Medulla oblongata (tissue), 1 donor: ENCODE results near the gene PRB3.
A peak's percentile ranks its signal among the peaks of the same experiment; 100 is the strongest.

Experiments used
- DNase-seq: peaks from one replicate; pipeline ENCODE4 v3.0.0-alpha.2; 2015; ENCODE audit errors: extremely low spot score

The PRB3 gene

DNA sequence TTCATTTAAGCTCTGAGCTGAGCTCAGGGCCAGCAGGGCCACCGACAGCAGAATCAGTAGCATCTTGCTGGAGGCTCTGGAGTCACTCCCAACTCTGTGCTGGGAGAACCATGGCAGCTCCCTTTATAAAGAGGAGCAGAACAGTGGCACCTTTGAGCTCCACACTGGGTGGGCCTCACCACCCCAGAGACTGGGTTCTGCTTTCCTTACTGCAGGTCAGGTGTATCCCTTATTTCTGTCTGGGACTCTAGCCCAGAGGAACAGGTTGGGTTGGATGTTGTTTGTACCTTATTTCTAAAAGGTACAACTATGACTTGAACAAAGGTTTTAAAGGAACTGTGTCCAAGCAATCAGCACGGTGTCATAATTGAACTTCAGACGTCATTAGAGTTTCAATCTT, at the start of gene PRB3:
Gene PRB3 (minus strand): TSS at position 101 of the 400 bp plus-strand sequence. CDS start 38 bp downstream, at position 63.
- no peak for DNase-seq

DNA sequence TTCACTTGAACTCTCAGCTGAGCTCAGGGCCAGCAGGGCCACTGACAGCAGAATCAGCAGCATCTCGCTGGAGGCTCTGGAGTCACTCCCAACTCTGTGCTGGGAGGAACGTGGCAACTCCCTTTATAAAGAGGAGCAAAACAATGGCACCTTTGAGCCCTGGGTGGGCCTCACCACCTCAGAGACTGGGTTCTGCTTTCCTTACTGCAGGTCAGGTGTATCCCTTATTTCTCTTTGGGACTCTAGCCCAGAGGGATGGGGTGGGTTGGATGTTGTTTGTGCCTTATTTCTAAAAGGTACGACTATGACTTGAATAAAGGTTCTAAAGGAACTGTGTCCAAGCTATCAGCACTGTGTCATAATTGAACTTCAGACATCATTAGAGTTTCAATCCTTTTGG, 40.8 kb upstream of the PRB3 start, which contains the start of gene PRB4:
Gene PRB4 (minus strand): TSS at position 101 of the 400 bp plus-strand sequence. CDS start 38 bp downstream, at position 63.
- no peak for DNase-seq

DNA sequence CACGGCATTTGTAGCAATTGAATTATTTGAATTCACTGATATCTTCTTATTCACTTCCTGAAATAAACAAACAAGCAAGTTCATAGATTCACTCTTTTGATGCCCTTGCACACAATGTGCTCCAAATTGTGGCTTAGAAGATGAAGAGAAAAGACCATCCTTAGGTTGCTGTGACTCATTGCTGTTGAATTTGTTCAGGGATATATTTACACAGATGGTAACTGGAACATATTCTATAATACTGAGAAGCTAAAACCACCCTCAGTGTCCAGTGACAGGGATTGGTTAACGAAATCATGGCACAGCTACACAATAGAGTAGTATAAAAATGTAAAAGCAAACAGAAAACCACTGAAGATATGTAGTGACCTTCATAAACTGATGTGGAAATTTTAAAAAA, 37.6 kb upstream of the PRB3 start:
- DNase-seq, result no peak

DNA sequence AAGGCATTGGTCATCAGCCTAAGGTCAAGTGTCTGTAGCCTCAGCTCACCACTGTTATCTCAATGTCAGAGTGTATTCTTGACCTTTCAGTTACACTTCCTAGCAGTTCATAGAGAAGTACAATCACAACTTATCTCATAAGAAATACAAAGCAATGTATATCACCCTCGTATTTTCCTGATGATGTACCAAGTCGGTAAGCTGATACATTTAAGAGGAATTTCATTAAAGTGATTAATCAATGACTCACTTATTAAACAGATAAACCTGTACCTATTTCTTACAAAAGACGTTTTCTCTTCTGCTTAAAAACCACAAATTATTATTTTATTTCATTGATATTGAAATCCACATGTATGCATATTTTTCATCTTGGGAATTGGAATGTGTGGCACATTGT, 3.9 kb upstream of the PRB3 start:
- no peak for DNase-seq

DNA sequence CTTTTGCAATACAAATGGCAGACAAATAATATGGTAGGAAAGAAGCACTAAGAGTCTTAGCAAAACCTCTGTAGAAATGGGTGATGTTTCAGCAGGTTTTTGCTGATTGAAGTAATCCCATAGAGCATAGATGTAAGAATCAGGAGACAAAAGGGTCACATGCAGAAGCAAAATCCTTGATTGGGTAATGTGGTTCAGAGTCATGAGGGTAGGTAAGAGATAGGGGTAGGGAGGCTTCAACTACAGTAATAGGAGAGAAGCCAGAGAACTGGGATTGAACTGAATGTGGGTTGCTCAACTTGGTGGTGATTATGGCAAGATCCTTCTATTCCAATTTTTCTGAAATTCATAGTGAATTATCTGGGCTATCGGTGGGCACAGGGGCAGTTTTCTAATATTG, 5.0 kb downstream of the PRB3 start:
- no peak for DNase-seq

DNA sequence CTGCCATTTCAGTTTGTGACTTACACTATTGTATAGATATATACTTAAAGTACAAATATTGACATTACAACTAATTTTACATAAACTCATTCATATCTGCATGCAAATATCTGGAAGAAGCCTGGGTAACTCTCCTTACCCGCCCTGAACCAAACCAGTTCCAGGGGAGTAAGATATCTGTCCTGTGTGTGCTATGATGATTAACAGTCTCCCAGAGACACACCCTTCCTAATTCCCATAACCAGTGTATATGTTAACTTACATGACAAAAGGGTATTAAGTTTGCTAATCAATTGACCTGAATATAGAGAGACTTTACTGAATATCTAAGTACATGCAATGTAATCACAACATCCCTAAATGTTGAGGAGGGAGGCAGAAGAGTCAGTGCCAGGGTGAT, 23.0 kb downstream of the PRB3 start:
- DNase-seq, result no peak

DNA sequence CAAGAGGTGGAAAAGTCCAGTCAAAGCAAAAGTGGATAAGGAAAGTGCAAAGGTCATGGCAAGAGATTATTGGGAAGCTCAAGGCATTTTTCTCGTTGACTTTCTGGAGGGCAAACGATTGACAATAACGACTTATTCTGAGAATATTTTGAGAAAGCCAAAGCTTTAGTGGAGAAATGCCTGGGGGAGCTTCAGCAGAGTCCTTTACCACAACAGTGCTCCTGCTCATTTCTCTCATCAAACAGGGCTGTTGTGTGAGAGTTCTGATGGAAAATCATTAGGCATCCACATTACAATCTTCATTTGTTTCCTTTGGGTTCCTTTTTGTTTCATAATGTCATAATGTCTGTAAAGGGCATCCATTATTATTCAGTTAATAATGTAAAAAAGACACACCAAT, 26.9 kb downstream of the PRB3 start:
- DNase-seq, result no peak

DNA sequence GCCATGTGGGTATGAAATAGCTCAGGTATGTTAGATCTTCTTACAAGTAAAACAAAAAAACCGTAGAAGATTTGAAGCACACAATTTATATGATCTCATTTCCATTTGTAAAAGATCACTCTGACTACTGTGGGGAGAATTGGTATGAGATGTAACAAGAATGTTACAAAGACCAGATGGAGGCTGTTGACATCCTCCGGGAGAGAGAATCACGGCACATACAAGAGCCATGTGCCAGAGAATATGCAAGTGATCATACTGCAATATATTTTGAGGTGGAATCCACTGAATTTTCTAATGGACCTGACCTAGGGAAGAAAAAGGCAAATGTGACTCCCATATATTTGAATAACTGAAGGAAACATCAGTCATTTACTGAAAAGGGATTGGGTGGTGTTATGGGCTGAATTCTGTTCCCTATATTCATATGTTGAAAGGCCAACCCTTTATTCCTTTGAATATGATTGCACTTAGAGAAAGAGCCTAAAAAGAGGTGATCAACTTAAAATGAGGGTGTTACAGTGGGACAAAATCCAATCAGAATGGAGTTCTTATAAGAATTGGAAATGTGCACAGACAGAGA, 29.1 kb downstream of the PRB3 start:
- no peak for DNase-seq

DNA sequence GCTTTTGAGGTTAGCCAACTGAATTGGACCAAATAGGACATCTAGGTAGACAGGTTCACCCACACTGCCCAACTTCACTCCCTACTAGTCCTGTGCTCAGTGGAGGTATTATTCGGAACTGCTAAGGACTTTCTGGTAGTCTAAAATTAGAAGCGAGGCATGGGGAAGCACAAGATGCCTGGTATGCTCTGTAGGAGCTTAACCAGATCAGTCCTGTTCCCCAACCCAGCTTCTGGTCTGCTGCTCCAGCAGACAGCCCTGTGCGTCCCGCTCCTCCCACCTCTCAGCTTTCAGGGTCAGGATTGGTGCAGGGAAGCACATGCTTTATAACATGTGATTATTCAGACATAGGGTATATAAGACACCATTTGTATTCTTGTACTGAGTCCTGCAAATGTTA, 31.2 kb downstream of the PRB3 start:
- no peak for DNase-seq

DNA sequence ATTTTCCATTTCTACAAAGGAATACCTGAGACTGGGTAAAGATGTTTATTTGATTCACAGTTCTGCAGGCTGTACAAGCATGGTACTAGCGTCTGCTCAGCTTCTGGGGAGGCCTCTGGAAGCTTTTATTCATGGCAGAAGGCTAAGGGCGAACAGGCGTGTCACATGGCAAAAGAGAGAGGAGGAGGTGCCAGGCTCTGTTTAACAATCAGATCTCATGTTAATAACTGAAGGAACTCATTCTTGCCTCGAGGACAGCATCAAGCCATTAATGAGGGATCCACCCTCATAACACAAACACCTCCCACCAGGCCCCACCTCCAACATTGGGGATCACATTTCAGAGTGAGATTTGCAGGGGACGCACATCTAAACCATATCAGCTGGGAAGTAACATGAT, 36.0 kb downstream of the PRB3 start:
- DNase-seq, result no peak

DNA sequence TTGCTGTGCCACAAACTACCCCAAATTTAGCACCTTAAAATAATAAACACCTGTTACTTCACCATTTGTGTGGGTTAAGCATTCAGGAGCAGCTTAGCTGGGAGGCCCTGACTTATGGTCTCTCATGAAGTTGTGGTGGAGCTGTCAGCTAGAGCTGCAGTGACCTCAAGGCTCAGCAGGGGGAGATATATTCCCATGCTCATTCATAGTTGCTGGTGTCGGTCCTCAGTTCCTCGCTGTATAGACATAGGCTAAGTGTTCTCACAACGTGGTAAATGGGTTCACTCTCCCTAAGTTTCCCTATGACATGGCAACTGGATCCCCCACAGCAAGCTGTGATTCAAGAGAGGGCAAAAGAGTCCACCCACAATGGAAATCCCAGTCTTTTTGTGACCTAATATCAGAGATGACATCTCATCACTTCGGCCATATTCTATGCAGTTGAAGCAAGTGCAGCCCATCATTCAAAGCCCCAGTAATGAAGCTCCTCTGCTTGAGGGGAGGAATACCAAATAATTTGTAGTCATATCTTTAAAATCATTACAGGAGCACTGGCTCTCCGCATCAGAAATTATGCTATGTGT, 41.1 kb downstream of the PRB3 start:
- DNase-seq, result peak; percentile 34

DNA sequence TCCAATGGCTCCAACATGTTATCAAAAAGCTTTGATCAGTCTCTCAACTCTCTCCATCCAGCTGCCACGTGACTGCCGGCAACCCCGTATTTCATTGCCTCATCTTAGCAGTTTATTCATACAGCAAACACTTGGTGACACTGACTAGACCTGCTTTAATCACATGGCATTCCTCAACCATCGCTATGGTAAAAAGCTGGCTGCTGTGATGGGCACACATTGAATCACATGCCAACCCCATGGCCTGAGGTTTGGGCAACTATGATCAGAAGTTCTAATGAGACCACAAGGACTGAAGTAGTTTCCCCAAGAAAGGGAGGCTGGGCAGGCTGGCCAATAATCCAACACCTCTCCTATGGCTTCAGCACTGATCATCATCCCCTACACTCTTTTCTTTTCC, 42.1 kb downstream of the PRB3 start:
- DNase-seq, result no peak
